Measurements from ENCODE around the gene XRCC4. TPM values are rescaled to one million over a fixed set of nuclear protein-coding genes. Genes with fewer than 3 reads are reported as not detected.

The XRCC4 gene
- polyA plus RNA-seq, 1 of the 3 experiments (the other 2 are of a cell fraction), result 1.8 TPM

- no peaks in the 10 kb centered on the region for H3K27me3 ChIP-seq (ENCODE audit: insufficient read depth)
- H3K79me2 ChIP-seq (ENCODE audit: insufficient read depth), result peaks cover 8% of the 10 kb centered on the region; the same call in 1 of the 2 replicates
- H3K4me2 ChIP-seq, result peak overlapping the region; percentile 26; the same call in 1 of the 2 replicates
- H3K4me1 ChIP-seq (ENCODE audit: control insufficient read depth in 1 of 2, insufficient read depth in 2 of 2, low read depth in 1 of 2, low read length in 1 of 2), result peaks cover 9 to 24% of the 10 kb centered on the region in 2 experiments; a peak in 3 of 4 replicates
- peak overlapping the region; percentile 47; the same call in 1 of the 2 replicates for H2AFZ ChIP-seq (ENCODE audit: low read depth)
- 80% methylated on average over 3 of the region's 3 CpGs for WGBS (ENCODE audit: low lambda C conversion rate)
- peaks cover 8% of the 10 kb centered on the region; the same call in 1 of the 2 replicates for H3K9me3 ChIP-seq
- peak overlapping the region in 1 of 2 experiments; percentile 78; a peak in 2 of 4 replicates for H3K27ac ChIP-seq (ENCODE audit: low read depth in 2 of 2, low read length in 1 of 2)
- TF ChIP-seq, protein P1, sequence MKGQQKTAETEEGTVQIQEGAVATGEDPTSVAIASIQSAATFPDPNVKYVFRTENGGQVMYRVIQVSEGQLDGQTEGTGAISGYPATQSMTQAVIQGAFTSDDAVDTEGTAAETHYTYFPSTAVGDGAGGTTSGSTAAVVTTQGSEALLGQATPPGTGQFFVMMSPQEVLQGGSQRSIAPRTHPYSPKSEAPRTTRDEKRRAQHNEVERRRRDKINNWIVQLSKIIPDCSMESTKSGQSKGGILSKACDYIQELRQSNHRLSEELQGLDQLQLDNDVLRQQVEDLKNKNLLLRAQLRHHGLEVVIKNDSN (IDR thresholded peaks at IDR 0.05; ENCODE audit: borderline replicate concordance, low read depth), result no peak
- no peak for TF ChIP-seq FOSL2 (IDR thresholded peaks at IDR 0.05; ENCODE audit: borderline replicate concordance, low read depth)
- TF ChIP-seq TEAD4 (IDR thresholded peaks at IDR 0.05; ENCODE audit: borderline replicate concordance, insufficient read depth), result no peak
- TF ChIP-seq, protein P2, sequence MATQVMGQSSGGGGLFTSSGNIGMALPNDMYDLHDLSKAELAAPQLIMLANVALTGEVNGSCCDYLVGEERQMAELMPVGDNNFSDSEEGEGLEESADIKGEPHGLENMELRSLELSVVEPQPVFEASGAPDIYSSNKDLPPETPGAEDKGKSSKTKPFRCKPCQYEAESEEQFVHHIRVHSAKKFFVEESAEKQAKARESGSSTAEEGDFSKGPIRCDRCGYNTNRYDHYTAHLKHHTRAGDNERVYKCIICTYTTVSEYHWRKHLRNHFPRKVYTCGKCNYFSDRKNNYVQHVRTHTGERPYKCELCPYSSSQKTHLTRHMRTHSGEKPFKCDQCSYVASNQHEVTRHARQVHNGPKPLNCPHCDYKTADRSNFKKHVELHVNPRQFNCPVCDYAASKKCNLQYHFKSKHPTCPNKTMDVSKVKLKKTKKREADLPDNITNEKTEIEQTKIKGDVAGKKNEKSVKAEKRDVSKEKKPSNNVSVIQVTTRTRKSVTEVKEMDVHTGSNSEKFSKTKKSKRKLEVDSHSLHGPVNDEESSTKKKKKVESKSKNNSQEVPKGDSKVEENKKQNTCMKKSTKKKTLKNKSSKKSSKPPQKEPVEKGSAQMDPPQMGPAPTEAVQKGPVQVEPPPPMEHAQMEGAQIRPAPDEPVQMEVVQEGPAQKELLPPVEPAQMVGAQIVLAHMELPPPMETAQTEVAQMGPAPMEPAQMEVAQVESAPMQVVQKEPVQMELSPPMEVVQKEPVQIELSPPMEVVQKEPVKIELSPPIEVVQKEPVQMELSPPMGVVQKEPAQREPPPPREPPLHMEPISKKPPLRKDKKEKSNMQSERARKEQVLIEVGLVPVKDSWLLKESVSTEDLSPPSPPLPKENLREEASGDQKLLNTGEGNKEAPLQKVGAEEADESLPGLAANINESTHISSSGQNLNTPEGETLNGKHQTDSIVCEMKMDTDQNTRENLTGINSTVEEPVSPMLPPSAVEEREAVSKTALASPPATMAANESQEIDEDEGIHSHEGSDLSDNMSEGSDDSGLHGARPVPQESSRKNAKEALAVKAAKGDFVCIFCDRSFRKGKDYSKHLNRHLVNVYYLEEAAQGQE (IDR thresholded peaks at IDR 0.05; ENCODE audit: low read depth, low read length), result peak; percentile 83
- H3K9ac ChIP-seq, result no peak overlapping the region
- POLR2A ChIA-PET, result no interaction called here
- H3F3A ChIP-seq (replicated peaks; ENCODE audit: insufficient read depth), result peaks cover 17% of the 10 kb centered on the region
- no peak for DNase-seq
- H3K36me3 ChIP-seq (replicated peaks in 1 of 2; ENCODE audit: control insufficient read depth in 1 of 2, insufficient read depth in 2 of 2, low read length in 1 of 2), result no peaks in the 10 kb centered on the region
- H4K20me1 ChIP-seq (ENCODE audit: insufficient read depth), result no peaks in the 10 kb centered on the region
- no peaks in the 10 kb centered on the region for H3K9me2 ChIP-seq
- H3K4me3 ChIP-seq (ENCODE audit: low read depth in 2 of 2, low read length in 1 of 2), result 0 out of 4 replicates have a peak overlapping the region, but pooled peaks of 1 of the 2 experiments have one; percentile 15
- CTCF ChIA-PET, result no interaction called here
Measured at GRCh38 chr5:83095163-83095956, 18.0 kb downstream of the XRCC4 start.

DNA sequence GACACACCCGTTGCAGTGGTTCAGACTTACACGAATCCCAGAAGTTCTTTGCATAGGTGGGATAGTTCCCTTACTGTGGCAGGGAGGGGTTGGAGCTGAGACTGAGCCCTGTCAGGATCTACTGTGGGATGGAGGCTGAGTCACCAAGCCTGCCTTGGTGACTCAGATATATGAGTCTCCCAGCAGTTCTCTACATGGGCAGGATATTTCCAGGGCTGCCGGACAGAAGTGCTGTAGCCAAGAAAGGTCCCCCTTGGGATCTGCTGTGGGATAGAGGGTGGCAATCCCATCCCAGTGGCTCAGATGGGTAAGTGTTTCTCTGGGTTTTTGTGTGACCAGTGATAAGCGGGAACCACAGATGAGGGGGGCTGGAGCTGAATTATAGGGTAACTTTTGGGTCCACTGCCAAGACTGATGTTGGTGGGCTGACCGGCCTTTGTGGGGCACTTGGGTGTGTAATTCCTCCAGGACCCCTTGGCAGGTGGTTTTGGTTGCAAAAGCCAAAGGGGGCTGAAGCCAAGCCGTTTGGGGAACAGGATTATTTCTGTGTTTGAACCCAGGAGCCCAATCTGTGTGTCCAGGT is 18.7 kb downstream of the XRCC4 start:
- peaks cover 17% of the 10 kb centered on the region for H3F3A ChIP-seq (replicated peaks; ENCODE audit: insufficient read depth)
- H3K9me3 ChIP-seq, result peaks cover 8% of the 10 kb centered on the region; the same call in 1 of the 2 replicates
- H3K9ac ChIP-seq, result peak overlapping the region; percentile 18; the same call in 1 of the 2 replicates
- H3K27ac ChIP-seq (ENCODE audit: low read depth in 2 of 2, low read length in 1 of 2), result peak overlapping the region in 1 of 2 experiments; percentile 78; a peak in 2 of 4 replicates
- H3K4me2 ChIP-seq, result peak overlapping the region; percentile 65
- H3K4me1 ChIP-seq (ENCODE audit: control insufficient read depth in 1 of 2, insufficient read depth in 2 of 2, low read depth in 1 of 2, low read length in 1 of 2), result peaks cover 9 to 24% of the 10 kb centered on the region in 2 experiments; a peak in 3 of 4 replicates
- DNase-seq, result no peak
- 31% methylated on average over 5 of the region's 6 CpGs for WGBS (ENCODE audit: low lambda C conversion rate)
- peak overlapping the region; percentile 47; the same call in 1 of the 2 replicates for H2AFZ ChIP-seq (ENCODE audit: low read depth)
- POLR2A ChIA-PET, result no interaction called here
- no peaks in the 10 kb centered on the region for H3K9me2 ChIP-seq
- H4K20me1 ChIP-seq (ENCODE audit: insufficient read depth), result no peaks in the 10 kb centered on the region
- H3K4me3 ChIP-seq (ENCODE audit: low read depth in 2 of 2, low read length in 1 of 2), result peak overlapping the region in 1 of 2 experiments; percentile 15; a peak in 1 of 4 replicates
- no peaks in the 10 kb centered on the region for H3K27me3 ChIP-seq (ENCODE audit: insufficient read depth)
- H3K36me3 ChIP-seq (replicated peaks in 1 of 2; ENCODE audit: control insufficient read depth in 1 of 2, insufficient read depth in 2 of 2, low read length in 1 of 2), result no peaks in the 10 kb centered on the region
- CTCF ChIA-PET, result no interaction called here
- H3K79me2 ChIP-seq (ENCODE audit: insufficient read depth), result peaks cover 13% of the 10 kb centered on the region
- TF ChIP-seq PBX3 (IDR thresholded peaks at IDR 0.05) (peak; percentile 86), NFIC (IDR thresholded peaks at IDR 0.05; ENCODE audit: borderline replicate concordance) (peak; percentile 18; the same call in 1 of the 2 replicates), ELF1 (IDR thresholded peaks at IDR 0.05) (no peak), TCF12 (IDR thresholded peaks at IDR 0.05) (no peak; the same call in 1 of the 2 replicates), CTCF (IDR thresholded peaks at IDR 0.05) (no peak)
- TF ChIP-seq, protein P3, sequence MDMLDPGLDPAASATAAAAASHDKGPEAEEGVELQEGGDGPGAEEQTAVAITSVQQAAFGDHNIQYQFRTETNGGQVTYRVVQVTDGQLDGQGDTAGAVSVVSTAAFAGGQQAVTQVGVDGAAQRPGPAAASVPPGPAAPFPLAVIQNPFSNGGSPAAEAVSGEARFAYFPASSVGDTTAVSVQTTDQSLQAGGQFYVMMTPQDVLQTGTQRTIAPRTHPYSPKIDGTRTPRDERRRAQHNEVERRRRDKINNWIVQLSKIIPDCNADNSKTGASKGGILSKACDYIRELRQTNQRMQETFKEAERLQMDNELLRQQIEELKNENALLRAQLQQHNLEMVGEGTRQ (IDR thresholded peaks at IDR 0.05; ENCODE audit: borderline replicate concordance, low read depth, low read length), result no peak
- TF ChIP-seq, protein P2 (IDR thresholded peaks at IDR 0.05; ENCODE audit: low read depth, low read length), result peak; percentile 67; the same call in 1 of the 2 replicates
